Measurements from ENCODE around the gene SCARB2. TPM values are rescaled to one million over a fixed set of nuclear protein-coding genes. Genes with fewer than 3 reads are reported as not detected.

Gene SCARB2
- total RNA-seq, 1 donor from 2014 or later = 172 TPM

DNA sequence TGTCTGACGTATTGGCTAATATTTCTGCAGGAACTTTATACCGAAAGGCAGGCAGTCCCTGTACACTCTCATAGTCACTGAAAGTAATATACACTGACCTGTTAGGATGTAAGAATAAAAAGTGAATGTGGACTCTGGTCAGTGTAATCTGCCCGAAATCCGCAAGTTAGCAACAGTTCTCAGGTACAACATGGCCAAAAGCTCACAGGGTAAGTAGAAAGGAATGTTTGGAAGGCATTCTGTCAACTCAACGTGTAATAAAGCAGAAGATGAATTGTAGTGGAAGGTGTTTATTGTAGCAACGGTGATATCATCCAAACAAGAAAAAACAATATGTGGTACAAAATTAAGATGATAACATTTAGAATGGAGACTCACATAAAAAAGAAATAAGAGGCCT, 39.4 kb downstream of the SCARB2 start:
- no peak overlapping the region for H3K4me3 Mint-ChIP-seq (ENCODE audit: unreplicated experiment)
- H3K9me3 Mint-ChIP-seq (ENCODE audit: unreplicated experiment) = no peaks in the 10 kb centered on the region
- H3K9me3 ChIP-seq (ENCODE audit: insufficient read depth, low read depth, low read length) = no peaks in the 10 kb centered on the region
- H2AFZ ChIP-seq (ENCODE audit: low read depth, low read length) = no peak overlapping the region
- H3K27ac Mint-ChIP-seq (ENCODE audit: unreplicated experiment) = no peak overlapping the region
- H3K36me3 ChIP-seq (ENCODE audit: insufficient read depth, low read length) = peaks cover 26% of the 10 kb centered on the region
- no peaks in the 10 kb centered on the region for H3K27me3 Mint-ChIP-seq (ENCODE audit: low read depth, unreplicated experiment)
- H3K4me1 Mint-ChIP-seq (ENCODE audit: low read depth, unreplicated experiment) = no peaks in the 10 kb centered on the region
- H3K4me3 ChIP-seq (ENCODE audit: insufficient read depth, low read depth, low read length) = no peak overlapping the region
- no peaks in the 10 kb centered on the region for H3K27me3 ChIP-seq (ENCODE audit: insufficient read depth, low read length)
- H3K79me2 ChIP-seq (ENCODE audit: insufficient read depth, low read length) = no peaks in the 10 kb centered on the region
- no peak overlapping the region for H3K4me2 ChIP-seq (ENCODE audit: low read length)
- H4K20me1 ChIP-seq (ENCODE audit: insufficient read depth, low read length) = no peaks in the 10 kb centered on the region
- FAIRE-seq (no peak), DNase-seq (ENCODE audit: low read depth) (no peak)
- H3K9ac ChIP-seq (ENCODE audit: low read length) = no peak overlapping the region
- H3K4me1 ChIP-seq (ENCODE audit: insufficient read depth, low read length) = no peaks in the 10 kb centered on the region
- H3K27ac ChIP-seq (ENCODE audit: low read depth, low read length) = no peak overlapping the region
- H3K36me3 Mint-ChIP-seq (ENCODE audit: low read depth, unreplicated experiment) = no peaks in the 10 kb centered on the region
- TF ChIP-seq EZH2 (IDR thresholded peaks at IDR 0.05; ENCODE audit: insufficient read depth, low read length) = no peak
- TF ChIP-seq, protein P1, sequence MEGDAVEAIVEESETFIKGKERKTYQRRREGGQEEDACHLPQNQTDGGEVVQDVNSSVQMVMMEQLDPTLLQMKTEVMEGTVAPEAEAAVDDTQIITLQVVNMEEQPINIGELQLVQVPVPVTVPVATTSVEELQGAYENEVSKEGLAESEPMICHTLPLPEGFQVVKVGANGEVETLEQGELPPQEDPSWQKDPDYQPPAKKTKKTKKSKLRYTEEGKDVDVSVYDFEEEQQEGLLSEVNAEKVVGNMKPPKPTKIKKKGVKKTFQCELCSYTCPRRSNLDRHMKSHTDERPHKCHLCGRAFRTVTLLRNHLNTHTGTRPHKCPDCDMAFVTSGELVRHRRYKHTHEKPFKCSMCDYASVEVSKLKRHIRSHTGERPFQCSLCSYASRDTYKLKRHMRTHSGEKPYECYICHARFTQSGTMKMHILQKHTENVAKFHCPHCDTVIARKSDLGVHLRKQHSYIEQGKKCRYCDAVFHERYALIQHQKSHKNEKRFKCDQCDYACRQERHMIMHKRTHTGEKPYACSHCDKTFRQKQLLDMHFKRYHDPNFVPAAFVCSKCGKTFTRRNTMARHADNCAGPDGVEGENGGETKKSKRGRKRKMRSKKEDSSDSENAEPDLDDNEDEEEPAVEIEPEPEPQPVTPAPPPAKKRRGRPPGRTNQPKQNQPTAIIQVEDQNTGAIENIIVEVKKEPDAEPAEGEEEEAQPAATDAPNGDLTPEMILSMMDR (IDR thresholded peaks at IDR 0.05; ENCODE audit: insufficient read depth, low read depth, low read length) = no peak

DNA sequence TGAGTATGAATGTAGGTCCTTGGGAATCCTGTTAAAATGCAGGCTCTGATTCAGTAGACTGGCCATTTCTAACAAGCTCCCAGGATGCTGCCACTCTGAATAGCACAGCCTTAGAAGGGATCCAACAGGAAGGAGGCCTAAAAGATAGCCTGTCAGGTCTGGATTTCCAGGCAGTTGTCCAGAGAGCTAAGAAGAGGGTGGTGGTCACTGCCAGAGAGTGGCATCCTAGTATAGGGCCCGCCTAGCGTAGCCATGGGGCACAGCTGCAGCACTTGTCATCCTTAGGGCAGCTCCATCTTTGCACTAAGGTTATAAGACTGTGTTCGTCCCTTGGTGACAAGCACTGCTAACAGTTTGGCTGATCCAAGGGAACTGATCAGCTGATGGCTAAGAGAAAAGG, 44.9 kb downstream of the SCARB2 start:
- no peak for FAIRE-seq
- H4K20me1 ChIP-seq (ENCODE audit: insufficient read depth, low read length) = no peaks in the 10 kb centered on the region
- no peak overlapping the region for H3K4me3 Mint-ChIP-seq (ENCODE audit: unreplicated experiment)
- H3K36me3 ChIP-seq (ENCODE audit: insufficient read depth, low read length) = peaks cover 25% of the 10 kb centered on the region
- H3K9me3 ChIP-seq (ENCODE audit: insufficient read depth, low read depth, low read length) = no peaks in the 10 kb centered on the region
- no peak overlapping the region for H3K4me2 ChIP-seq (ENCODE audit: low read length)
- H3K36me3 Mint-ChIP-seq (ENCODE audit: low read depth, unreplicated experiment) = peaks cover 19% of the 10 kb centered on the region
- H3K27me3 Mint-ChIP-seq (ENCODE audit: low read depth, unreplicated experiment) = no peaks in the 10 kb centered on the region
- no peaks in the 10 kb centered on the region for H3K4me1 ChIP-seq (ENCODE audit: insufficient read depth, low read length)
- no peaks in the 10 kb centered on the region for H3K4me1 Mint-ChIP-seq (ENCODE audit: low read depth, unreplicated experiment)
- no peak overlapping the region for H3K4me3 ChIP-seq (ENCODE audit: insufficient read depth, low read depth, low read length)
- no peak overlapping the region for H3K9ac ChIP-seq (ENCODE audit: low read length)
- no peak for DNase-seq (ENCODE audit: low read depth)
- no peaks in the 10 kb centered on the region for H3K79me2 ChIP-seq (ENCODE audit: insufficient read depth, low read length)
- no peaks in the 10 kb centered on the region for H3K9me3 Mint-ChIP-seq (ENCODE audit: unreplicated experiment)
- no peak overlapping the region for H3K27ac ChIP-seq (ENCODE audit: low read depth, low read length)
- no peaks in the 10 kb centered on the region for H3K27me3 ChIP-seq (ENCODE audit: insufficient read depth, low read length)
- no peak overlapping the region for H2AFZ ChIP-seq (ENCODE audit: low read depth, low read length)
- TF ChIP-seq, protein P1 (IDR thresholded peaks at IDR 0.05; ENCODE audit: insufficient read depth, low read depth, low read length) = no peak
- no peak for TF ChIP-seq EZH2 (IDR thresholded peaks at IDR 0.05; ENCODE audit: insufficient read depth, low read length)
- no peak overlapping the region for H3K27ac Mint-ChIP-seq (ENCODE audit: unreplicated experiment)

DNA sequence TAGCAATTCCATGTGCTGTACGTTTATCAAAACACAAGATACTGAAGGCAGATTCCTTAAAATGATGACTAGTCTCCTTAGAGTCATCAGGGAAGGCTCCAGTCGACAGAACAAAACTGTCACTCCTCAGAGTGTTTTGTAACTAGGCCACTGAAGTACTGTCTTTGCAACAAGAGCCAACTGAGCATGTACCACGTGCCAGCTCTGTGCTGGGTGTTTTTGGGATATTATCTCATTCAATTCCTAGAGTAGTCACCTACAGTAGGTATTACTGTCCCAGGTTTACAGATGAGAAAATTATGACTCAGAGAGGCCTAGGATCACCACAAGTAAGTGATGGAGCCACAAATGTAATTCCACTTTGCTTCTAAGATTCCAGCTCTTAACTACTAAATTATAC, 47.1 kb downstream of the SCARB2 start:
- DNase-seq (ENCODE audit: low read depth) (no peak), FAIRE-seq (no peak)
- no peak for TF ChIP-seq EZH2 (IDR thresholded peaks at IDR 0.05; ENCODE audit: insufficient read depth, low read length)
- TF ChIP-seq, protein P1 (IDR thresholded peaks at IDR 0.05; ENCODE audit: insufficient read depth, low read depth, low read length) = no peak
- Histone ChIP-seq H2AFZ (ENCODE audit: low read depth, low read length) (no peak overlapping the region), H3K27ac (ENCODE audit: low read depth, low read length) (no peak overlapping the region), H3K9me3 (ENCODE audit: insufficient read depth, low read depth, low read length) (no peaks in the 10 kb centered on the region), H4K20me1 (ENCODE audit: insufficient read depth, low read length) (no peaks in the 10 kb centered on the region), H3K27me3 (ENCODE audit: insufficient read depth, low read length) (no peaks in the 10 kb centered on the region), H3K4me2 (ENCODE audit: low read length) (no peak overlapping the region), H3K9ac (ENCODE audit: low read length) (no peak overlapping the region), H3K79me2 (ENCODE audit: insufficient read depth, low read length) (no peaks in the 10 kb centered on the region), H3K36me3 (ENCODE audit: insufficient read depth, low read length) (peaks cover 29% of the 10 kb centered on the region), H3K4me1 (ENCODE audit: insufficient read depth, low read length) (no peaks in the 10 kb centered on the region), H3K4me3 (ENCODE audit: insufficient read depth, low read depth, low read length) (no peak overlapping the region)
- Mint-ChIP-seq H3K9me3 (ENCODE audit: unreplicated experiment) (no peaks in the 10 kb centered on the region), H3K4me3 (ENCODE audit: unreplicated experiment) (no peak overlapping the region), H3K27ac (ENCODE audit: unreplicated experiment) (no peak overlapping the region), H3K27me3 (ENCODE audit: low read depth, unreplicated experiment) (no peaks in the 10 kb centered on the region), H3K4me1 (ENCODE audit: low read depth, unreplicated experiment) (no peaks in the 10 kb centered on the region), H3K36me3 (ENCODE audit: low read depth, unreplicated experiment) (peaks cover 28% of the 10 kb centered on the region)
